CD4-positive, alpha-beta T cell treated with Interleukin-10 for 1 hour (primary cell): ENCODE results near the gene SPSB1.
"Not testable (repeated sequence)": the region's sequence is repeated elsewhere in the genome, so short reads cannot be mapped to it uniquely, and the experiment has no call there.

Source experiments
- DNase-seq: peaks from one replicate; pipeline ENCODE4 v3.0.0-alpha.2; 2020

Gene SPSB1

GRCh38 chr1:9369964-9370788, 77.5 kb downstream of the SPSB1 start:
- no peak for DNase-seq

DNA sequence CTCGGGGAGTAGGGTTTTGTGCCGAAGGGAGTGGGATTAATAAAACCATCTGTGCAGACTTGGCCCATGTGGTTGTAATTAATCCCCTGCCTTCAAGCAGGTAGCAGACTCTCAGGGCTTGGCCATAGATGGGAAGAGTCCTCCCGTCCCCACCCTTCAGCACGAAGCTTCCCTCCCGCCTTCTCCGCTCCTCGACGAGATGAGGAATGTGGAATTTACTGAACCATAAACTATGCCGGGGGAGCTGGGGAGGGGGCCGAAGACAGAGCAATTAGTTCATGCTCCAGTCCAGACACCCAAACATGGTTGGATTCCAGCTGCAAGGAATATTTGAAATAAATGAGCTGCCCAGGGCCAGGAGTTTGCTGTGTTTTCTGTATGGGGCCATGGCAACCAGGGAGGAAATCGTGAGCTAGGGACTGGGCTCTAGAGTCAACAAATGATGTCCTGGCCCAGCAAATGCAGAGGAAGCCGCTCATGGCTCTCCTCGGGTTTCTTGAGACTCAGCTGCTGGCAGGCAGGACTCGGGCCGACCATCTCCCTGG, 78.8 kb downstream of the SPSB1 start:
- DNase-seq = no peak

DNA sequence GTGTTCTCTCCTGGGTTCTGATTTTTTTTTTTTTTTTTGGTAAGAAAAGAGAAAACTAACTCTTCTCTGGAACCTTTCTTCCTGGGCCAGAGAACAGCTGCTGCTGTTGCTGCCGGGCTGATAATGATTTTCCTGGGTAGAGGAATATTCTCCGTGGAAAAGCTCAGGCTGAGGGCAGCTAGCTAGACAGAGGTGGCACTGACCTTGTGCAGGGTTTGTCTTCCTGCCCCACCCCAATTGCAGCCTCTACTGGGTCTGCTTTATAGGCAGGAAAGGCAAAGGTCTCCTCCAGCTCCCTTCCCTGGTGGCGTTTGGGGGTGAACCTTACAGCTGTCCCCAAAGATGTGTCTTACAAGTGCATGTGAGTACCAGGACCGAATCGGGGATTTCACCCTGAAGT, 79.3 kb downstream of the SPSB1 start:
- DNase-seq = no peak

- DNase-seq = no peak
Measured at GRCh38 chr1:9373619-9374018, 80.9 kb downstream of the SPSB1 start.

- no peak for DNase-seq
Measured at GRCh38 chr1:9374748-9375341, 82.2 kb downstream of the SPSB1 start.

DNA sequence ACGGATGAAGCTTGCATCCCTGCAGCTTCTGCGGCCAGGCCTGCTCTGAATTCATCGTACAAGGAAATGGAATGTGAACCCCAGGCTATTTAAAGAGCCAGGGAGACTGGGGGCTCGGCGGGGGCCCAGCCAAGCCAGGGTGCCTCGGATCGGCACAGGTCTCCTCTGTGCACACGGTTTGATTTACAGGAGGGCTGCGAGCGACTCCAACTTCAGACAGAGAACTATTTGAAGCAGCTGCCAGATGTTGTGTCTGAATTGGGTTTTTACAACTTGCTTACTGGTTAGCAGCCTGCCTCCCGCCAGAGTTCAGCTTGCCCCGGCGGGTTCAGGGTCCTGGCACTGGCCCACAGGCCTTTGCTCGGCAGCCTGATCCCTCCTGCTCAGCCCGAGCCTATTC, 83.2 kb downstream of the SPSB1 start:
- DNase-seq = no peak

GRCh38 chr1:9376430-9376829, 83.7 kb downstream of the SPSB1 start:
- no peak for DNase-seq

GRCh38 chr1:9376886-9377333, 84.2 kb downstream of the SPSB1 start:
- no peak for DNase-seq

- DNase-seq = no peak
Measured at GRCh38 chr1:9378801-9379200, 86.1 kb downstream of the SPSB1 start.

DNA sequence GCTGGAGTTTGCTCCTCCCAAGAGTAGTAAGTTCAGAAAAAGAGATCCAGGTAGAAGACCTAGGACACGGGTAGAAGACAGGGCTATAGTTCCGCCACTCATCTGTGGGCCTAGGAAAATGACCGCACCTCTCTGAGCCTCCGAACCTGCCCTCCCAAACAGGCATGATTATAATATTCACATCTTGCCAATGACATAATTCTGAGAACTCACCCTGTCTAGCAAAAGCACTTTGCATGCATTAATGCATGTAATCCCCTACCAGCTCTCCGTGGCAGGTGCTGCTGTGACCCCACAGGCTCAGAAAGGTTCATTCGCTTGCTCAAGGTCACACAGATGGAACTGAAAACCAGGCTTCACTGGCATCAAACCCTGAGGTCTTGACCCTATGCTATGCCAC, 88.0 kb downstream of the SPSB1 start:
- DNase-seq = no peak

- DNase-seq = no peak
Measured at GRCh38 chr1:9382643-9383491, 90.2 kb downstream of the SPSB1 start.

DNA sequence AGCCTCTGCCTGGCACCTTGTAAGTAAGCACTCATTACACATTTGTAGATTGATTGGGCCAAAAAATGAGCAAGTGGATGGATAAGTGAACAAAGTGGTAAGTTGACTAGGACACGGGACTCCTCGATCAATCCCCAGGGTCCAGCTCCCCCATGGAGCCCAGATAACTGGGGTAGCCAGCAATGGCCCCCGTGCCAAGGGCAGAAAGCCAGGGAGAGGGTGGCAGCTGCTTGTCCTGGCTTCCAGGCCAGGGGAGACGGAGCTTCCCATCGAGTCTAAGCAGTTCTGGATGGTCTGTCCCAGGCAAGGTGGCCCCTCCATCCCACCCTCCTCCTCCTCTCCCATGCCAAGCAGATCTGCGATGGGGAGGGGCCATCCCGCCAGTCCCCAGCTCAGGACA, 91.4 kb downstream of the SPSB1 start:
- no peak for DNase-seq

DNA sequence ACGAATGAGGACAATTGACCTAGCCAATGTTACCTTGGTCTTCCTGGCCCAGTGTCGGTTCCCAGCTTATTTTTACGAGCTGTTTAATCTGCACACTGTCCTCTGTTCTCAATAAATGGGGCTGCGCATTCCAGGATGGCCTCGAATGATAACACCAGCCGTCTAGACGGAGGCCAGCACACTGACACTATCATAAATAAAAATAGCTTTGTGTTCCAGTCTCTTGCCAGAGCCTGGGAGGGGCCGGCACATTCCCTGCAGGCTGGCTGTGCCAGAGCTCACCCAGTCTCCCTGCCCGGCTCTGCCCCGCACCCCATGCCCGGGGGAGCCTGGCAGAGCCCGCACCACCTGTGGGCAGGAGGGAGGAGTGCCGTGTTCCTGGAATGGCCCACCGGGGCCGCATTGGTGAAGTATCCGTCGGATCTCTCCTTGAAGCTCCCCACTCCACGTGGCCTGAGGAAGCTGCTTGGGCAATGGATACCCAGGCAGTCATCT, 92.1 kb downstream of the SPSB1 start:
- no peak for DNase-seq

DNA sequence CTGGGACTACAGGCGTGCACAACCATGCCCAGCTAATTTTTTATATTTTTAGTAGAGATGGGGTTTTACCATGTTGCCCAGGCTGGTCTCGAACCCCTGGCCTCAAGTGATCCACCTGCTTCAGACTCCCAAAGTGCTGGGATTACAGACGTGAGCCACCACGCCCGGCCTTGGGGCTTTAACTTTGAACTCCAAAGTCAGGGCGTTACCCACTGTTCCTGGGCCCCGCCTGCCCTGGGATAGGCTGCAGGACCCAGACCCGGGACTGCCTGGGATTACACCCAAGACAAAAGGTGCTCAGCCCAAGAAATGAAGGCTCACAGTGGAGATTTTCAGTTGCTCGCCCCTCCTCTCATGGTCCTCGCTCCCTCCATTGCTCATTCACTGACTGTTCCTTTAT, 92.7 kb downstream of the SPSB1 start:
- not testable (repeated sequence) for DNase-seq

- no peak for DNase-seq
Measured at GRCh38 chr1:9385801-9386573, 93.3 kb downstream of the SPSB1 start.

DNA sequence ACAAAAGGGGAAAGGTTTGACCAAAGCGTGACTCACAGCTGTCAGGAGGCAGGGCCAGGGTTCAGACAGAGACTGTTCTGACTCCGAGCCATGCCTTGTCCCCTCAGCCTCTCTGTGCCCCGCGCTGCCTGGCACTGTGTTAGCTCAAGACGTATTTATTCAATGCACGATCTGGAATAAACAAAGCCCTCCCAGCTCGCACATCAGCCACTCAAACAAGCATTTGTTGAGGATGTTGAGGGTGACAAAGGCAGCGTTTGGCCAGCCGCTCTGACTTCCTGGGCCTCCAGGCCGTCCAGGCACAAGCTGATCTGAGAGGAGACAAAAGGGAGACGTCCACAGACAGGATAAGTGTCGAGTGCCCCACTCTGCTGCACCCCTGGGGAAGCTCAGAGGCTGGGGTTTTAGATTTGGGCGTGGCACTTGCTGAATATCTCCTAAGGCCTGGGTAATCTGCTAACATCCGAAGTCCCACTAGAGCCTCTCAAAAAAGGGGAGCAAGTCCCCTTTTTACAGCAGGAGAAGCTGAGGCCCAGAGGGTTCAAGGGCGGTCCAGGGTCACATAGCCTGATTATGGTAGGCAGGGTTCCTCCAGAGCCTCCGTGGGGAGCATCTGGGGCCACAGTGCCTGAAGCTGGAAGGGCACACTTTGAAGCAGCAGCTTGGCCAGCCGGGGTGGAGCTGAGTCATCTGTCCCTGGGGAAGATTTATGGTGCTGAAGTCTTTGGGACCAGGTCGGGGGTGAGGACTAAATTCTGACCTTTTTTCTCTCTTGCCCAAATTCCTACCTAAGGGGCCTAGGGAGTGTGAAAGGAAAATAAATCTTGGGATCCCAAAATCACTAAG, 95.9 kb downstream of the SPSB1 start:
- DNase-seq = no peak

GRCh38 chr1:9389968-9390367, 97.3 kb downstream of the SPSB1 start:
- no peak for DNase-seq

DNA sequence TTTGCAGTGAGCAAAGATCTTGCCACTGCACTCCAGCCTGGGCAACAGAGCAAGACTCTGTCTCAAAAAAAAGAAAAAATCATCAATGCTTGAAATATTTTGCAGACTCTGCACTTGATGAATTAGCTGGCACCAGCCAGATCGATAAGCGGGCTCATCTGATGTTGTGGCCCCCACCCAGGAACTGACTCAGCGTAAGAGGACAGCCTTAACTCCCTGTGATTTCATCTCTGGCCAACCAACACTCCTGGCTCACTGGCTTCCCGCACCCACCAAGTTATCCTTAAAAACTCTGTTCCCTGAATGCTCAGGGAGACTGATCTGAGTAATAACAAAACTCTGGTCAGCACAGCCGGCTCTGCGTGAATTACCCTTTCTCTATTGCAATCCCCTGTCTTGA, 98.9 kb downstream of the SPSB1 start:
- no peak for DNase-seq

DNA sequence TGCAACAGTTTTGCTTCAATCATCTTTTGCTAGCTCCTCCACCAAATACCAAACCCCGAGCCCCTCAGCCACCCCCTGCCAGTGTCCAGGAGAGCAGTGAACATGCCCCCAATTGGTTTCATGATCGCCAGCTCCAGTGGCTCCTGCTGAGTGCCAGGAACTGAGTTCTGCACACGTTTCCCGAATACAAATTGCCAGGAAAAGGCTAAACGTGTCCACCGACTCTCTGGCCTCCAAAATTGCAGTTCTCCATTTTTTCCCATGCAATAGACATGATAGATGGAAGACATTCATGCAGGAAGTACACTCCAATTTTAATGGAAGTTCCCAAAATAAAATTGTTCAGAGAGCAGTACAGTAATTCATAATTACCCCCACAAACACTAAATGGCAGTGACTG, 101.3 kb downstream of the SPSB1 start:
- no peak for DNase-seq

DNA sequence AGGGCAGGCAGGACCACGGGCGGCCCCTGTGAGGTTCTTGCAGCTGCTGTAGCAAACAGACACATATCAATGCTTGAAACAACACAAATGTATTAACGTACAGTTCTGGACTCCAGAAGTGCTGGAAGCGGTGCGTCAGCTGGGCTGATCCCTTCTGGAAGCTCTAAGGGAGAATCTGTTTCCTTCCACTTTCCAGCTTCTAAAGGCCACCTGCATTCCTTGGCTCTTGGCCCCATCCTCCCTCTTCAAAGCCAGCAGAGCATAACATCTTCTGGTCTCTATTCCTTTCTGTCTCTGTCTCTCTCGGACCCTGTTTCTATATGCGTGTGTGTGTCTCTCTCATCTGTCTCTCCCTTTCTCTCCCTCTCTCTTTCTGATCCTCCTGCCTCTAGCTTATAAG, 102.3 kb downstream of the SPSB1 start:
- DNase-seq = no peak

- no peak for DNase-seq
Measured at GRCh38 chr1:9397047-9397446, 104.4 kb downstream of the SPSB1 start.
